Natural killer cell (primary cell): ENCODE results near the gene SIPA1L3. TPM values are rescaled to one million over a fixed set of nuclear protein-coding genes. Genes with fewer than 3 reads are reported as not detected.
A peak's percentile ranks its signal among the peaks of the same experiment; 100 is the strongest.

Source experiments
- ATAC-seq, 3 donors: fragments of 150-1000 bp in 2 of 3; fragments of 200-7000 bp in 1 of 3; cut with Tn5 transposase; 1 replicate in 1 of 3; 2 replicates in 2 of 3; pipeline ENCODE4 v1.10.0; 2021; ENCODE audit warnings: mild to moderate bottlenecking in 2 of 3, moderate library complexity in 2 of 3
- DNase-seq, 2 donors: peaks; one replicate each; pipeline versions ENCODE4 v3.0.0 to v3.0.0-alpha.2; 2013 to 2021; ENCODE audit warnings: mixed read lengths in 1 of 2
- H3K27ac ChIP-seq: one replicate; pipeline ENCODE4 v1.5.1; 2013; ENCODE audit warnings: mild to moderate bottlenecking, low read length
- H3K27me3 ChIP-seq: one replicate; pipeline ENCODE4 v1.6.1; 2013; ENCODE audit warnings: low read length; ENCODE audit not compliant: control insufficient read depth, insufficient read depth
- H3K36me3 ChIP-seq: one replicate; pipeline ENCODE4 v1.6.1; 2013; ENCODE audit warnings: low read length; ENCODE audit not compliant: control insufficient read depth, insufficient read depth
- H3K4me1 ChIP-seq: one replicate; pipeline ENCODE4 v1.6.1; 2013; ENCODE audit warnings: low read length; ENCODE audit not compliant: control insufficient read depth, insufficient read depth
- H3K4me3 ChIP-seq: one replicate; pipeline ENCODE4 v1.5.1; 2013; ENCODE audit warnings: low read length
- H3K9me3 ChIP-seq: one replicate; pipeline ENCODE4 v1.6.1; 2013; ENCODE audit warnings: low read length; ENCODE audit not compliant: control insufficient read depth, insufficient read depth
- H3K27ac Mint-ChIP-seq, 2 donors: one replicate each; pipeline ENCODE4 v1.8.0; 2022; ENCODE audit warnings: mild to moderate bottlenecking in 2 of 2, mixed read lengths in 2 of 2, moderate library complexity in 1 of 2
- H3K27me3 Mint-ChIP-seq, 2 donors: one replicate each; pipeline ENCODE4 v1.8.0; 2022; ENCODE audit warnings: low read depth in 2 of 2, mixed read lengths in 2 of 2
- H3K36me3 Mint-ChIP-seq: one replicate; pipeline ENCODE4 v1.8.0; 2022; ENCODE audit warnings: mixed read lengths
- H3K4me1 Mint-ChIP-seq, 2 donors: one replicate each; pipeline ENCODE4 v1.8.0; 2022; ENCODE audit warnings: mixed read lengths in 2 of 2
- H3K4me3 Mint-ChIP-seq: one replicate; pipeline ENCODE4 v1.8.0; 2022; ENCODE audit warnings: mild to moderate bottlenecking, moderate library complexity, mixed read lengths
- H3K9me3 Mint-ChIP-seq, 2 donors: one replicate each; pipeline ENCODE4 v1.8.0; 2022; ENCODE audit warnings: mixed read lengths in 2 of 2
- CTCF ChIP-seq: fragments of 200-600 bp; IDR thresholded peaks from one replicate; pipeline ENCODE4 v1.8.0; 2022; ENCODE audit warnings: antibody characterized with exemption
- WGBS: methylation state at CpG from one replicate; pipeline ENCODE4 v1.1.7; 2013; ENCODE audit warnings: missing lambda C conversion rate; ENCODE audit not compliant: insufficient coverage; 5-methylcytosine and 5-hydroxymethylcytosine counted together
- intact Hi-C: fragments of 100-400 bp; cut with micrococcal nuclease; formaldehyde crosslinking; loops from one replicate; pipeline ENCODE4 v1.14.2; 2022
- total RNA-seq, 4 donors: library from RNA; stranded (reverse); fragments of 120-200 nt in 1 of 4; gene quantifications; one replicate each; pipeline versions ENCODE4 v1.2.3 to v1.2.4, GENCODE V29; 2013 to 2022

SIPA1L3 gene
- total RNA-seq, 3 donors from 2014 or later (not counting 1 experiment from before 2014, with no cell fraction given): 34.4 to 35.8 (median 35.4) TPM

- DNase-seq (no peak), ATAC-seq (no peak)
- H3K4me1 Mint-ChIP-seq: peaks cover 21 to 26% of the 10 kb centered on the region in 2 donors
- TF ChIP-seq CTCF: no peak
- H3K4me1 ChIP-seq: peaks cover 31% of the 10 kb centered on the region
- H3K27ac Mint-ChIP-seq: no peak overlapping the region
- H3K36me3 Mint-ChIP-seq: no peaks in the 10 kb centered on the region
- no peak overlapping the region for H3K27ac ChIP-seq
- 87% methylated on average over 10 of the region's 10 CpGs for WGBS
- no peaks in the 10 kb centered on the region for H3K9me3 Mint-ChIP-seq
- H3K27me3 ChIP-seq: no peaks in the 10 kb centered on the region
- no peaks in the 10 kb centered on the region for H3K9me3 ChIP-seq
- H3K4me3 Mint-ChIP-seq: no peak overlapping the region
- H3K27me3 Mint-ChIP-seq: no peaks in the 10 kb centered on the region
- intact Hi-C loops: no loop called here
- no peaks in the 10 kb centered on the region for H3K36me3 ChIP-seq
- H3K4me3 ChIP-seq: no peak overlapping the region
These were observed 76.1 kb downstream of the SIPA1L3 start for GRCh38 chr19:37983153-37983552.

- H3K4me1 ChIP-seq: peaks cover 25% of the 10 kb centered on the region
- intact Hi-C loops: no loop called here
- no peak overlapping the region for H3K4me3 ChIP-seq
- Mint-ChIP-seq H3K4me1 (peaks cover 25 to 31% of the 10 kb centered on the region in 2 donors), H3K4me3 (no peak overlapping the region), H3K36me3 (no peaks in the 10 kb centered on the region), H3K27ac (no peak overlapping the region), H3K9me3 (no peaks in the 10 kb centered on the region), H3K27me3 (no peaks in the 10 kb centered on the region)
- ATAC-seq (no peak), DNase-seq (no peak)
- 95% methylated on average over 10 of the region's 10 CpGs for WGBS
- H3K27ac ChIP-seq: no peak overlapping the region
- H3K9me3 ChIP-seq: no peaks in the 10 kb centered on the region
- H3K36me3 ChIP-seq: no peaks in the 10 kb centered on the region
- H3K27me3 ChIP-seq: no peaks in the 10 kb centered on the region
- TF ChIP-seq CTCF: no peak
These were observed 76.9 kb downstream of the SIPA1L3 start for GRCh38 chr19:37983916-37984315.

- Mint-ChIP-seq H3K27ac (peak overlapping the region; percentile 32 to 43), H3K36me3 (no peaks in the 10 kb centered on the region), H3K4me3 (no peak overlapping the region), H3K9me3 (no peaks in the 10 kb centered on the region), H3K27me3 (no peaks in the 10 kb centered on the region), H3K4me1 (peaks cover 28 to 38% of the 10 kb centered on the region in 2 donors)
- H3K36me3 ChIP-seq: no peaks in the 10 kb centered on the region
- intact Hi-C loops: no loop called here
- WGBS: 15% methylated on average over 9 of the region's 10 CpGs
- H3K4me3 ChIP-seq: no peak overlapping the region
- ATAC-seq: peak in 1 of 3 donors; percentile 48
- peaks cover 15% of the 10 kb centered on the region for H3K4me1 ChIP-seq
- H3K27me3 ChIP-seq: no peaks in the 10 kb centered on the region
- no peak for TF ChIP-seq CTCF
- no peaks in the 10 kb centered on the region for H3K9me3 ChIP-seq
- peak overlapping the region; percentile 58 for H3K27ac ChIP-seq
- DNase-seq: peak in 1 of 2 donors; percentile 7
These were observed 79.2 kb downstream of the SIPA1L3 start for GRCh38 chr19:37986048-37986750.
